Nephron (organoid): ENCODE measurements around the gene NUP107.

Source experiments
- H3K27ac Mint-ChIP-seq, 3 experiments: 2 replicates each; pipeline ENCODE4 v1.8.0; 2020; ENCODE audit warnings: mixed read lengths in 3 of 3, mild to moderate bottlenecking in 2 of 3, moderate library complexity in 1 of 3
- H3K27me3 Mint-ChIP-seq: 2 replicates; pipeline ENCODE4 v1.8.0; 2021; ENCODE audit warnings: low read depth, mild to moderate bottlenecking, moderate library complexity, mixed read lengths
- H3K36me3 Mint-ChIP-seq: 2 replicates; pipeline ENCODE4 v1.8.0; 2020; ENCODE audit warnings: low read depth, mixed read lengths
- H3K4me1 Mint-ChIP-seq: 2 replicates; pipeline ENCODE4 v1.8.0; 2020; ENCODE audit warnings: mixed read lengths
- H3K4me3 Mint-ChIP-seq, 3 experiments: 2 replicates each; pipeline ENCODE4 v1.8.0; 2020; ENCODE audit warnings: mild to moderate bottlenecking in 3 of 3, mixed read lengths in 3 of 3, moderate library complexity in 2 of 3
- H3K9me3 Mint-ChIP-seq: 2 replicates; pipeline ENCODE4 v1.8.0; 2020; ENCODE audit warnings: mixed read lengths
- TF ChIP-seq, protein P1 (sequence below), 3 experiments: fragments of 200-600 bp; sonication (generic); IDR thresholded peaks; one replicate each; pipeline ENCODE4 v1.5.0; 2021; ENCODE audit warnings: antibody characterized with exemption in 3 of 3; ENCODE audit not compliant: unreplicated experiment in 3 of 3

Gene NUP107

DNA sequence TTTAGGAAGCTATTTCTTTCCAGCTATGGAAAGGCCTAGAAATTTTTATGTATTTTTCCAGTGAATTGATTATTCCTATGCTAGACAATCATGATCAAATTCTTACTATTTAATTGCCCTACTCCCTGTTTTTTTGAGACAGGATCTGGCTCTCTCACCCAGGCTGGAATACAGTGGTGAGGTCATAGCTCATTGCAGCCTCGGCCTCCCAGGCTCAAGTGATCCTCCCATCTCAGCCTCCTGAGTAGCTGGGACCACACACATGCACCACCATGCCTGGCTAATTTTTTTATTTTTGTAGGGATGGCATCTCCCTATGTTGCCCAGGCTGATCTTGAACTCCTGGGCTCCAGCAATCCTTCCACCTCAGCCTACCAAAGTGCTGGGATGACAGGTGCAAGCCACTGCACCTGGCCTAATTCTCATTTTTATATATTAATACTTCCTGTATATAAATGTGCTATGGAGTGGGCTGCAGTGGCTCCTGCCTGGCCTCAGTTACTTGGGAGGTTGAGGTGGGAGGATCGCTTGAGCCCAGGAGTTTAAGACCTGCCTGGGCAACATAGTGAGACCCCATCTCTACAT, 105.2 kb downstream of the NUP107 start:
- H3K27ac Mint-ChIP-seq = no peak overlapping the region
- no peaks in the 10 kb centered on the region for H3K9me3 Mint-ChIP-seq
- no peaks in the 10 kb centered on the region for H3K4me1 Mint-ChIP-seq
- H3K4me3 Mint-ChIP-seq = no peak overlapping the region
- H3K27me3 Mint-ChIP-seq = no peaks in the 10 kb centered on the region
- TF ChIP-seq, protein P1, sequence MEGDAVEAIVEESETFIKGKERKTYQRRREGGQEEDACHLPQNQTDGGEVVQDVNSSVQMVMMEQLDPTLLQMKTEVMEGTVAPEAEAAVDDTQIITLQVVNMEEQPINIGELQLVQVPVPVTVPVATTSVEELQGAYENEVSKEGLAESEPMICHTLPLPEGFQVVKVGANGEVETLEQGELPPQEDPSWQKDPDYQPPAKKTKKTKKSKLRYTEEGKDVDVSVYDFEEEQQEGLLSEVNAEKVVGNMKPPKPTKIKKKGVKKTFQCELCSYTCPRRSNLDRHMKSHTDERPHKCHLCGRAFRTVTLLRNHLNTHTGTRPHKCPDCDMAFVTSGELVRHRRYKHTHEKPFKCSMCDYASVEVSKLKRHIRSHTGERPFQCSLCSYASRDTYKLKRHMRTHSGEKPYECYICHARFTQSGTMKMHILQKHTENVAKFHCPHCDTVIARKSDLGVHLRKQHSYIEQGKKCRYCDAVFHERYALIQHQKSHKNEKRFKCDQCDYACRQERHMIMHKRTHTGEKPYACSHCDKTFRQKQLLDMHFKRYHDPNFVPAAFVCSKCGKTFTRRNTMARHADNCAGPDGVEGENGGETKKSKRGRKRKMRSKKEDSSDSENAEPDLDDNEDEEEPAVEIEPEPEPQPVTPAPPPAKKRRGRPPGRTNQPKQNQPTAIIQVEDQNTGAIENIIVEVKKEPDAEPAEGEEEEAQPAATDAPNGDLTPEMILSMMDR (IDR thresholded peaks at IDR 0.05; ENCODE audit: unreplicated experiment in 3 of 3) = no peak
- no peaks in the 10 kb centered on the region for H3K36me3 Mint-ChIP-seq

DNA sequence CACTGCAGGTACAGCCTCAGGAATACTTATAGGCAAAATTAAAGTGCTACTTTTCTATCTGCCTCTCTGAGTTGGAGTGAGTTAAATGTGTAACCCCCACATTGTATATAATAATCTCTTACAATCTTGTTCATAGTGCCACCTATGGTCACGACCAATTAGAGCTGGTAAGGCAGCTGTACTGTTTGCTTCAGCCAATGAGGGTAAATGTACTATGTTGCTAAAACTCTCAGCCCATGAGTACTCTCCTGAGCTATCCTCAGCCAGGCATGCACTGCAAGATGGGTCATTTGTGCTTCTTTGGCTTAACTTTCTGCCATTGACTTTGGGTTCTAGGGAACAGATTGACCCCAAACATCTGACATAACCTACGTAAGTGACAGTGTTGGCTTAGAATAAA, 106.2 kb downstream of the NUP107 start:
- H3K4me3 Mint-ChIP-seq = no peak overlapping the region
- H3K36me3 Mint-ChIP-seq = no peaks in the 10 kb centered on the region
- no peak overlapping the region for H3K27ac Mint-ChIP-seq
- H3K9me3 Mint-ChIP-seq = no peaks in the 10 kb centered on the region
- TF ChIP-seq, protein P1 (IDR thresholded peaks at IDR 0.05; ENCODE audit: unreplicated experiment in 3 of 3) = no peak
- no peaks in the 10 kb centered on the region for H3K4me1 Mint-ChIP-seq
- H3K27me3 Mint-ChIP-seq = no peaks in the 10 kb centered on the region

DNA sequence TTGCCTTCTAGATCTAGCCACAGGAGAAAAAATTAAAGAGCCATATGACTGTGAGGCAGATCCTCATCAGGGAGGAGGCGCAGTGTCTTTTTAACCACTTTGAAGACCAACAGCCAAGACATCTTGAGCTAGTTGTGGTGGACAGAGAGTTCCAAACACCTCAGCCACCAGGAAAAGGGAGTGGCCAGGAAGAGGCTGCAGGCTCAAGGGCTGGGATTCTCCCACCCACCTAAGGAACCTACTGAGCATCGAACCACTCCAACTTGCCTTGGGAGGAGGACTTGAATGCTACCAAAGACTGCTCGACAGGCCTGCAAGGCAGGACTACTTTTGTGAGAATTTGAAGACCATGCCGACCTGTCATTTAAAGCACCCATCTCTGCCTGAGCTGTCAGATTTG, 106.7 kb downstream of the NUP107 start:
- Mint-ChIP-seq H3K9me3 (no peaks in the 10 kb centered on the region), H3K27me3 (no peaks in the 10 kb centered on the region), H3K4me3 (no peak overlapping the region), H3K27ac (no peak overlapping the region), H3K4me1 (no peaks in the 10 kb centered on the region), H3K36me3 (no peaks in the 10 kb centered on the region)
- TF ChIP-seq, protein P1 (IDR thresholded peaks at IDR 0.05; ENCODE audit: unreplicated experiment in 3 of 3) = no peak

DNA sequence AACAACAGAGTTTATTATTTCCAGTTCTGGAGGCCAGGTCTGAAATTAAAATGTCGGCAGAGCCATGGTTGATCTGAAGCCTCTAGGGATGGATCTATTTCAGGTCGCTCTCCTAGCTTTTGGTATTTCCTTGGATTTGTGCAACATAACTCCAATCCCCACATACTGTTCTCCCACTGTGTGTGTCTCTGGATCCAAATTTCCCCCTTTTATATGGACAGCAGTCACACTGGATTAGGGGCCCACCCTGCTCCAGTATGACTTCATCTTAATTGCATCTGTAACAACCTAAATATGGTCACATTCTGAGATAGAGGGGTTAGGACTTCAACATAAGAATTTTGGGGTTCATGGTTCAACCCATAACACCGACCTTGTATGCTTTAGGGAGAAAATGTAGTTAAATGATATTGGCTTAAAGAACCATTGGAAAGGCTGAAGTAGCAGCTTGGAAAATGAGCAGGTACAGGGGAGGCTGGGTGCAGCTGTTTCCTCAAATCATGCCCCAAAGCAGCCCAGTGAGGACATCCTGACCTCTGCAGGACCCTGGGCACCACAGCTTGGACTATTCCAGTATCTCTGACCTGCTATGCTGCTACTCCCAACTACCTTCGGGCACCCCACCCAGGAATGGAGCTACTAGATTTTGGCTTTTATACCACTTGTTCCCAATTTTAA, 107.3 kb downstream of the NUP107 start:
- H3K9me3 Mint-ChIP-seq = no peaks in the 10 kb centered on the region
- TF ChIP-seq, protein P1 (IDR thresholded peaks at IDR 0.05; ENCODE audit: unreplicated experiment in 3 of 3) = no peak
- H3K4me3 Mint-ChIP-seq = no peak overlapping the region
- H3K27ac Mint-ChIP-seq = no peak overlapping the region
- no peaks in the 10 kb centered on the region for H3K27me3 Mint-ChIP-seq
- no peaks in the 10 kb centered on the region for H3K4me1 Mint-ChIP-seq
- no peaks in the 10 kb centered on the region for H3K36me3 Mint-ChIP-seq

DNA sequence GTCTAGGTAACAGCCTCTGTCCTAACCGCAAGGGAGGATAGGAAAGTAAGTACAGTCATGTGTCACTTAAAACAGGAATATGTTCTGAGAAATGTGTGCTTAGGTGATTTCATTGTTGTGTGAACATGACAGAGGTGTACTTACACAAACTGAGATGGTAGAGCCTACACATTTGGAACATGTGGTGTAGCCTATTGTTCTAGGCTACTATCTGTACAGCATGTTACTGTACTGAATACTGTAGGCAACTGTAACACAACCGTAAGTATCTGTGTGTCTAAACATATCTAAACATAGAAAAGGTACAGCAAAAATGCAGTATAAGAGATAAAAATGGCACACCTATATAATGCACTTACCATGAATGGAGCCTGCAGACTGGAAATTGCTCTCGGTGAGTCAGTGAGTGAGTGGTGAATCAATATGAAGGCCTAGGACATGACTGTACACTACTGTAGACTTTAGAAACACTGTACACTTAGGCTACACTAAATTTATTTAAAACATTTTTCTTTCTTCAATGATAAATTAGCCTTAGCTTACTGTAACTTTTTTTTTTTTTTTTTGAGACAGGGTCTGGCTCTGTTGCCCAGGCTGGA, 108.0 kb downstream of the NUP107 start:
- Mint-ChIP-seq H3K27me3 (no peaks in the 10 kb centered on the region), H3K4me3 (no peak overlapping the region), H3K27ac (no peak overlapping the region), H3K9me3 (no peaks in the 10 kb centered on the region), H3K36me3 (no peaks in the 10 kb centered on the region), H3K4me1 (no peaks in the 10 kb centered on the region)
- TF ChIP-seq, protein P1 (IDR thresholded peaks at IDR 0.05; ENCODE audit: unreplicated experiment in 3 of 3) = no peak
